HepG2 (cell line): ENCODE measurements around the gene MBIP. TPM values are rescaled to one million over a fixed set of nuclear protein-coding genes. Genes with fewer than 3 reads are reported as not detected.
A peak's percentile ranks its signal among the peaks of the same experiment; 100 is the strongest.

Experiments used
- DMAP1 ChIP-seq: IDR thresholded peaks from 2 replicates; pipeline ENCODE4 v1.6.1; 2016
- EED ChIP-seq: sonication (generic); formaldehyde crosslinking; IDR thresholded peaks from 2 replicates; pipeline ENCODE4 v1.5.0; 2020; ENCODE audit warnings: mild to moderate bottlenecking, missing genetic modification reagents
- EHMT2 ChIP-seq: fragments of 200-600 bp; sonication (generic); IDR thresholded peaks from 2 replicates; pipeline ENCODE4 v1.7.0; 2017; ENCODE audit warnings: antibody characterized with exemption, low read depth, low read length, borderline replicate concordance
- FOXC1 ChIP-seq: sonication (generic); formaldehyde crosslinking; IDR thresholded peaks from 2 replicates; pipeline ENCODE4 v1.8.0; 2022; ENCODE audit warnings: mild to moderate bottlenecking, missing genetic modification reagents, borderline replicate concordance
- FOXJ3 ChIP-seq: sonication (generic); formaldehyde crosslinking; IDR thresholded peaks from 2 replicates; pipeline ENCODE4 v1.4.0; 2020; ENCODE audit warnings: missing genetic modification reagents, mild to moderate bottlenecking, borderline replicate concordance
- GATA4 ChIP-seq: sonication (generic); IDR thresholded peaks from 2 replicates; pipeline ENCODE4 v1.6.1; 2016; ENCODE audit warnings: antibody characterized with exemption, low read depth, borderline replicate concordance
- MAF1 ChIP-seq: sonication (generic); formaldehyde crosslinking; IDR thresholded peaks from 2 replicates; pipeline ENCODE4 v1.5.0; 2020; ENCODE audit warnings: missing genetic modification reagents, borderline replicate concordance
- MBD4 ChIP-seq: IDR thresholded peaks from 2 replicates; pipeline ENCODE4 v1.6.1; 2012; ENCODE audit warnings: low read length, inconsistent platforms, borderline replicate concordance
- NCOA1 ChIP-seq: sonication (generic); formaldehyde crosslinking; IDR thresholded peaks from 2 replicates; pipeline ENCODE4 v1.9.0; 2021; ENCODE audit warnings: missing genetic modification reagents
- NR1H2 ChIP-seq: sonication (generic); formaldehyde crosslinking; IDR thresholded peaks from 2 replicates; pipeline ENCODE4 v1.8.1; 2022; ENCODE audit warnings: low read depth, missing genetic modification reagents, borderline replicate concordance
- NR2F1 ChIP-seq, 2 experiments: fragments of 450-650 bp in 1 of 2; formaldehyde crosslinking in 1 of 2; IDR thresholded peaks; 2 replicates each; pipeline versions ENCODE4 v1.5.0 to v1.6.1; 2016 to 2020; ENCODE audit warnings: mild to moderate bottlenecking in 1 of 2, missing compliant biosample characterization in 1 of 2, missing genetic modification reagents in 1 of 2, moderate library complexity in 1 of 2
- PHB2 ChIP-seq: fragments of 450-650 bp; IDR thresholded peaks from 2 replicates; pipeline ENCODE4 v1.6.1; 2018; ENCODE audit not compliant: partially characterized antibody
- RXRB ChIP-seq: IDR thresholded peaks from 2 replicates; pipeline ENCODE4 v1.6.1; 2016; ENCODE audit warnings: borderline replicate concordance, missing genetic modification reagents, missing compliant biosample characterization
- SKI ChIP-seq: fragments of 450-650 bp; IDR thresholded peaks from one replicate; pipeline ENCODE4 v1.6.1; 2018; ENCODE audit warnings: mild to moderate bottlenecking; ENCODE audit not compliant: partially characterized antibody
- SNRNP70 ChIP-seq: fragments of 200-400 bp; formaldehyde crosslinking; IDR thresholded peaks from 2 replicates; pipeline ENCODE4 v1.6.1; 2017; ENCODE audit warnings: mild to moderate bottlenecking, low read depth, low read length, moderate library complexity
- SRSF1 ChIP-seq: fragments of 200-400 bp; formaldehyde crosslinking; optimal IDR thresholded peaks from 2 replicates; pipeline ENCODE3; 2017; ENCODE audit warnings: mild to moderate bottlenecking, low read depth, low read length, moderate library complexity
- TEAD2 ChIP-seq: sonication (generic); formaldehyde crosslinking; IDR thresholded peaks from 2 replicates; pipeline ENCODE4 v1.9.0; 2021; ENCODE audit warnings: missing genetic modification reagents
- ZBTB42 ChIP-seq: sonication (generic); formaldehyde crosslinking; IDR thresholded peaks from 2 replicates; pipeline ENCODE4 v1.5.0; 2020; ENCODE audit warnings: mild to moderate bottlenecking, missing genetic modification reagents
- ZBTB44 ChIP-seq: sonication (generic); formaldehyde crosslinking; IDR thresholded peaks from 2 replicates; pipeline ENCODE4 v1.4.0; 2020; ENCODE audit warnings: missing genetic modification reagents
- ZEB1 ChIP-seq: IDR thresholded peaks from 2 replicates; pipeline ENCODE4 v1.6.1; 2012; ENCODE audit warnings: mild to moderate bottlenecking, low read depth, inconsistent platforms; ENCODE audit not compliant: insufficient replicate concordance
- ZNF124 ChIP-seq: sonication (generic); formaldehyde crosslinking; IDR thresholded peaks from 2 replicates; pipeline ENCODE4 v1.4.0; 2020; ENCODE audit warnings: missing genetic modification reagents
- ZNF3 ChIP-seq: IDR thresholded peaks from 2 replicates; pipeline ENCODE4 v1.7.0; 2017; ENCODE audit warnings: inconsistent platforms
- ZNF350 ChIP-seq: sonication (generic); formaldehyde crosslinking; IDR thresholded peaks from 2 replicates; pipeline ENCODE4 v1.4.0; 2020; ENCODE audit warnings: mild to moderate bottlenecking, low read depth, missing genetic modification reagents, borderline replicate concordance
- ZNF580 ChIP-seq: IDR thresholded peaks from 2 replicates; pipeline ENCODE4 v1.6.1; 2016; ENCODE audit warnings: low read depth, borderline replicate concordance
- ZNF589 ChIP-seq: sonication (generic); formaldehyde crosslinking; conservative IDR thresholded peaks from 2 replicates; pipeline ENCODE4 v1.8.0; 2022; ENCODE audit warnings: mild to moderate bottlenecking, moderate library complexity, missing genetic modification reagents
- ZNF781 ChIP-seq: sonication (generic); formaldehyde crosslinking; IDR thresholded peaks from 2 replicates; pipeline ENCODE4 v1.5.1; 2020; ENCODE audit warnings: borderline replicate concordance, mild to moderate bottlenecking, missing genetic modification reagents; ENCODE audit errors: not compliant biosample characterization
- ZNF891 ChIP-seq: sonication (generic); formaldehyde crosslinking; IDR thresholded peaks from 2 replicates; pipeline ENCODE4 v1.5.0; 2020; ENCODE audit warnings: mild to moderate bottlenecking, missing genetic modification reagents
- polyA plus RNA-seq, 8 experiments: library from polyadenylated mRNA; depleted of rRNA in 3 of 8; stranded (reverse) in 7 of 8; unstranded in 1 of 8; fragments of >200 nt; fragmentation: Illumina TruSeq in 4 of 8; extraction: Trizol in 4 of 8; gene quantifications; 2 replicates each; pipeline versions ENCODE4 v1.2.1 to v1.2.3, GENCODE V29; 2011 to 2016; ENCODE audit warnings: low read depth in 4 of 8, missing spikeins in 1 of 8, mixed read lengths in 1 of 8; ENCODE audit not compliant: insufficient read depth in 1 of 8
- total RNA-seq, 5 experiments: library from RNA; depleted of rRNA; stranded (reverse); fragments of >200 nt; fragmentation: Illumina TruSeq; extraction: Trizol; gene quantifications; 2 replicates each; pipeline ENCODE4 v1.2.3, GENCODE V29; 2016; ENCODE audit warnings: low read depth in 1 of 5
- TF ChIP-seq, protein P1 (sequence below): sonication (generic); formaldehyde crosslinking; IDR thresholded peaks from 2 replicates; pipeline ENCODE4 v1.5.0; 2020; ENCODE audit warnings: missing genetic modification reagents
- TF ChIP-seq, protein P2 (sequence below): sonication (generic); formaldehyde crosslinking; IDR thresholded peaks from 2 replicates; pipeline ENCODE4 v1.5.1; 2020; ENCODE audit warnings: mild to moderate bottlenecking, missing genetic modification reagents, borderline replicate concordance

MBIP gene
- total and polyA plus RNA-seq, 2 of the 13 experiments (the other 11 are each of a cell fraction or from before 2014, with no cell fraction given) = 48.1 to 48.6 TPM

GRCh38 chr14:36320897-36321381 is 502 bp upstream of the MBIP start (continued):
- TF ChIP-seq ZNF891 (no peak), SKI (no peak), ZNF781 (no peak), RXRB (CRISPR knock-in tag) (no peak), SNRNP70 (no peak), MAF1 (CRISPR knock-in tag) (peak; percentile 78; the same call in 1 of the 2 replicates), ZNF3 (no peak), SRSF1 (no peak), ZNF350 (CRISPR knock-in tag) (no peak), FOXC1 (CRISPR knock-in tag) (no peak; the same call in 1 of the 2 replicates), ZNF124 (CRISPR knock-in tag) (no peak), ZEB1 (no peak), PHB2 (no peak), ZNF580 (CRISPR knock-in tag) (no peak), EED (CRISPR knock-in tag) (no peak), ZBTB44 (CRISPR knock-in tag) (no peak), FOXJ3 (CRISPR knock-in tag) (no peak), NCOA1 (CRISPR knock-in tag) (no peak; the same call in 1 of the 2 replicates), GATA4 (no peak), EHMT2 (peak; percentile 99), DMAP1 (CRISPR knock-in tag) (no peak), ZBTB42 (CRISPR knock-in tag) (no peak), NR2F1 (CRISPR knock-in tag; IDR thresholded peaks at IDR 0.05) (0 out of 4 replicates have a peak, but pooled peaks of 1 of the 2 experiments have one; percentile 3), NR1H2 (CRISPR knock-in tag) (no peak), MBD4 (no peak), ZNF589 (CRISPR knock-in tag) (no peak), TEAD2 (no peak)
- TF ChIP-seq, protein P1, sequence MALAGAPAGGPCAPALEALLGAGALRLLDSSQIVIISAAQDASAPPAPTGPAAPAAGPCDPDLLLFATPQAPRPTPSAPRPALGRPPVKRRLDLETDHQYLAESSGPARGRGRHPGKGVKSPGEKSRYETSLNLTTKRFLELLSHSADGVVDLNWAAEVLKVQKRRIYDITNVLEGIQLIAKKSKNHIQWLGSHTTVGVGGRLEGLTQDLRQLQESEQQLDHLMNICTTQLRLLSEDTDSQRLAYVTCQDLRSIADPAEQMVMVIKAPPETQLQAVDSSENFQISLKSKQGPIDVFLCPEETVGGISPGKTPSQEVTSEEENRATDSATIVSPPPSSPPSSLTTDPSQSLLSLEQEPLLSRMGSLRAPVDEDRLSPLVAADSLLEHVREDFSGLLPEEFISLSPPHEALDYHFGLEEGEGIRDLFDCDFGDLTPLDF (CRISPR knock-in tag) = peak; percentile 17; the same call in 1 of the 2 replicates
- TF ChIP-seq, protein P2, sequence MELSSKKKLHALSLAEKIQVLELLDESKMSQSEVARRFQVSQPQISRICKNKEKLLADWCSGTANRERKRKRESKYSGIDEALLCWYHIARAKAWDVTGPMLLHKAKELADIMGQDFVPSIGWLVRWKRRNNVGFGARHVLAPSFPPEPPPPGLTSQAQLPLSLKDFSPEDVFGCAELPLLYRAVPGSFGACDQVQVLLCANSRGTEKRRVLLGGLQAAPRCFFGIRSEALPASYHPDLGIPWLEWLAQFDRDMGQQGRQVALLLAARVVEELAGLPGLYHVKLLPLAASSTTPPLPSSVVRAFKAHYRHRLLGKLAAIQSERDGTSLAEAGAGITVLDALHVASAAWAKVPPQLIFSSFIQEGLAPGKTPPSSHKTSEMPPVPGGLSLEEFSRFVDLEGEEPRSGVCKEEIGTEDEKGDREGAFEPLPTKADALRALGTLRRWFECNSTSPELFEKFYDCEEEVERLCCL (CRISPR knock-in tag) = no peak
